ENCODE data around the gene ELMO1. TPM values are rescaled to one million over a fixed set of nuclear protein-coding genes. Genes with fewer than 3 reads are reported as not detected.

The ELMO1 gene
- total RNA-seq, 2 donors from 2014 or later = 5.6 to 16.1 TPM

DNA sequence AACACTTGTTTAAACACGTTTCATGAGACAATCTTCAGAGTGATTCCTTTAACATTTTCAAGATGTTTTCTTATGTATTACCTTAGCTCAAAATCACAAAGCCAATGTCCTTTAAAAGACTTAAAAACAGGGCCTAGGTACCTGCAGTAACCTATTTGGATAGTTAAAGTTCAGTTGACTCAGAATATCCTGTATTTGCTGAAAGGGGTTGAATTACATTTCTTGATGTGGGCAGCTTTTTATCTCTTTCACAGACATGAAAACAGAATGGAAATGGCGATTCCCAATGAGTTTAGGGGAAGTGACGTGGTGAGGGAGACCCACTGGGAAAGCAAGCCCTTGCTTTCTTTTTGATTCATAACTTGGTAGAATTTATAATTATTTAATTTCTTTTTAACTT is 400.0 kb downstream of the ELMO1 start:
- ATAC-seq (no peak), DNase-seq (no peak)
- intact Hi-C loops (cut with DNase I, micrococcal nuclease) = no loop called here

DNA sequence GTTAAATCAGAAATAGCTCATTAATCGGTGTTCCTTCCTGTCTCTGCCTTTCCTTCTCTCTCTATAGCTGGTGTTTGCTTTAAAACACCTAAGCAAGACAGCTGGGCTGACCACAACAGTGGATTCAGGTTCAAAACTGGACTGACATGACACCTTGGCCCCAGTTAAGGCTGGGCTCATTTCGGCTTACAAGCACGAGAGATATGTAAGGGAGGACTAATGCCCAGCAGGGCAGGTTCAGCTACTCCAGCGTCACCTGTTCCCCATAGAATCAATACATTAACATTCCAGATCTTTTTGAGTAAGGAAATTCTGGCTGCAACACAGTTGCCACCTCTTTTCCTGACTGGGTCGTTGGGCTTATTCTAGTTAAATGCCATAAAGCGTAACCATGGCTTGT is 401.4 kb downstream of the ELMO1 start:
- no peak for ATAC-seq
- intact Hi-C loops (cut with DNase I, micrococcal nuclease) = no loop called here

DNA sequence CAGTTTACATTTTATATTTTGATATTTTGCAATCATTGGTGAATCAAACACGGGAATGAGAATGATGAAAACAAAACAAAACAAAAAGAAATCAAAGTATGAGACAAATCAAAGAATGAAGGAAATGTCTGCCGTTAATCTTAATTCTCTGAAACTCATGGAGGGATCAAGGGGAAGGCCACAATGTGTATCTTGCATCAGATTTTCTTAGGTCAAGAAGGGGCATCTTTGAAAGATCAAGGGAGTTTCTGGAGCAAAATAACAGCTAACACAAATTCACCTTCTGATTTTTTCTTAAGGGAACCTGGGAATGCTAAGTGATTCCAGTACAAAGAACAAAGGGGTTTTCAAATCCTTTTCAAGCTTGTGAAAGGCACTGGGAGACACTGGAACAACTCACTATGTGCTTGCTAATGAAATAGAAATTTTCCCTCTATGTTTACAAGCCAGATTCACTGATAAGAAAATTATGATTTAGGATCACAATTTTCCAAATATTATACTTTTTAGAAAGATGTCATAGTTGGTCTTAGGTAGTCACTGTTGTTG is 402.1 kb downstream of the ELMO1 start:
- intact Hi-C loops (cut with DNase I, micrococcal nuclease) = no loop called here
- ATAC-seq (no peak), DNase-seq (no peak)

More for the DNA sequence above, 401.4 kb downstream of the ELMO1 start:
- DNase-seq = no peak

DNA sequence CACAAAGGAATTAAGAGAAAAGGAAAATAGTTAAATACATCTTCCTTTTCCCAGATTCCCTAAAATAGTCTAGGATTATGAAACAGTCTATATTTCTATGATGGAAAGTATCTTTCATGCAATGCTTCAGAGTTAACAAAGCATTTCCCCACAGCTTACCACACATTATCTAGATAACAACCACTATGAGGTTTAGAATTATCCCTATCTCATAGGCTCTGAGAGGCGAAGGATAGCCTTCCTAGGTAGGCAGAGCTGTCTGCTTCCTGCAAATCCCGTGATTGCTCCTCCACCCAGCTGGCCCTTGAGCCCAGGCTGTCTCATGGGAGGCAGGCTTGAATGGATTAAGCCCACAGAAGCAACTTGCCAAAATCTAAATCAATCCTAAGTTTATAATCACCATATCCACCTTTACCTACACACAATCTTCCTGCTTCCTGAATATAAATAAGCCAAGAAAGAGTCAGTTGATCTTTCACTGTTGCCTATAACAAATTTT is 402.9 kb downstream of the ELMO1 start:
- ATAC-seq (no peak), DNase-seq (no peak)
- intact Hi-C loops (cut with DNase I, micrococcal nuclease) = no loop called here

DNA sequence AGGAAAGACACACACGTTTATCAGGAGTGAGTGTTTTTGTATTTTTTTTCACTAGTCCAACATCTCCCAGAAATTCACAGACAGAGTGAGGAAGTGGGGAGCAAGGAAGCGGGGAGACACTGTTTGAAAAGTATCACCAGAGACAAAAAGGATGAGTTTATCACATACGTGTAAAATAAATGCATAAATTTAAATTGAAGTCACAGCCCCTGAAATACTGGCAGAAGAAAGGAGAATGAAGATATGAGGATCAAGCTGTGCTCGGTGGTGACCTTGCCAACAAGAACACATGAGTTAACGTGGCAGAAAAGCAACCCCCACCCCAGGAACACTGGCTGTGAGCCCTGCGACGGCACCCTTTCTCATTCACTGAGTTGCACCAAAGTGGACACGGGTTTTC is 407.2 kb downstream of the ELMO1 start:
- ATAC-seq = no peak
- intact Hi-C loops (cut with DNase I, micrococcal nuclease) = no loop called here

DNA sequence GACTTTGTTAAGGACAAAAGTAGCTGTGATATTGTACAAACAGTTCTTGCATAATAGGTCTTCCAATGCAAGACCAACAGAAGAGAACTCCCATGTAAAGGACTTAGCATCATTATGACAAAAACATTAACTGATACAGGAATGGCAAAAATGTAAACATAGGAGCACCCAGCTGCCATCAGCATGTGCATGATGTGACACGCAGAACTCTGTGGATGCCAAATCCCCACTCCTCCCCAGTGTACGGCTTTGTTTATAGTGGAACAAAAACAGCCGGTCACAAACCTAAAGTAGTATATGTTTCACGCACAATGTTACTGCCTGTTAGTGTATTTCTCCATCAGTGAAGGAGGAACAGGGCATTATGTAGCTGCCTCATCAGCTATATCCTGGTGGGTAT is 408.3 kb downstream of the ELMO1 start:
- intact Hi-C loops (cut with DNase I, micrococcal nuclease) = no loop called here
- ATAC-seq (no peak), DNase-seq (no peak)

More for the DNA sequence above, 407.2 kb downstream of the ELMO1 start:
- no peak for DNase-seq

DNA sequence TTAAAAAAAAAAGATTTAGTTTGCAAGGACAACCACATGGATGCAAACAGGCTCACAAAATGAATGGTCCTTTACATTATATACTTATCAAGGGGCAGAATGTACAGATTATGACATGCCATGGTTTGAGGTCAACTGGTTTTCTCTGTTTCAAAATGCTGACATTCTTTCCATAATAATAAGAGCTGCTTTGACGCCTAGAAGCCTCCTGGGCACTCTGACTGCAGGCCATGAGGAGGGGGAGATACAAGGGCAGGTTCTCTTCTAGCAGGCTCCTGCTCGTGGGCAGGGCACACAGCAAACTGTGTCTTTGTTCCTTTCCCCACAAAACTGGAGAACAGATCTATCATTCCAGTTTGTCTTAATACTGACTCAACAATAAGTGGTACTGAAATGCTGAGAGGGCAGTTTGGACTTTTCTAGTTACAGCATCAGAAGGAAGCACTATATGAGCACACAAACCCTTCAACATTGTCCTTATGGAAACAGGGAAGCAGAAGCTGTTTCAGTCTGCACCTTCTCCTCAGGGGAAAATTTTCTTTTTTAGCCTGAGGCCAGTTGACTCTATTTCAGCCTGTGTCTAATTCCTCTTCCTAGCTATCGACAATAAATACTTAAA is 409.4 kb downstream of the ELMO1 start:
- intact Hi-C loops (cut with DNase I, micrococcal nuclease) = no loop called here
- no peak for DNase-seq
- ATAC-seq = no peak

DNA sequence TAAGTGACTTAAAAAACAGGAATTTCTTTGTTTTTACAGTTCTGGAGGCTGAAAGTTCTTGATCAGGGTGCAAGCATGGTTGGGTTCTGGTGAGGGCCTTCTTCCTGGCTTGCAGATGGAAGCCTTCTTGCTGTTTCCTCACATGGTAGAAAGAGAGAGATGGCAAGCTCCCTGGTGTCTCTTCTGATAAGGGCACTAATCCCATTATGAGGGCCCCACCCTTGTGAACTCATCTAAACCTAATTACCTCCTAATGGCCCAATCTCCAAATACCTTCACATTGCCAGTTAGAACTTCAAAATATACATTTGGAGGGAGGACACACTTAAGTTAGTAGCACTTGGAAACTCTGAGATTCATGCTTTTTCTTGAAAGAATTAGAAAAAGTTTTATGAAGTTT is 410.0 kb downstream of the ELMO1 start:
- ATAC-seq (no peak), DNase-seq (no peak)
- intact Hi-C loops (cut with DNase I, micrococcal nuclease) = no loop called here

DNA sequence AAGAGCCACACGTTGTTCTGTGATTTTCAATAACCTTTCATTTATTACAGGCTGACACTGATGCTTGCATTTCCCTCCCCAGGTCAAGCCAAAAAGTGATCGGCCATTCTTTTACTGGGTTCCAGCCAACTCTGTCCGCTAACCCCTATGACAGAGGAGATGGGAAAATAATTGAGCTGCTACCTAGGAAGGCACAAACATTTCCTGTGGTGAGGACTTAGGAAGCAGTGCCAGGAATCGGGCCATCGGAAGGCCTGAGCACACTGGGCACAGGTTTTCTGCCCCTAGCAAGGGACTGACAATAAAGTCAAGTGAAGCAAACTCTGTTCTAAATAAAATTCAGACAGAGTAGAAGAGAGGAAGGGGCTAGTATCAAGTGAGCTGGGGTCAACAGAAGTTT is 411.4 kb downstream of the ELMO1 start:
- DNase-seq (no peak), ATAC-seq (no peak)
- intact Hi-C loops (cut with DNase I, micrococcal nuclease) = no loop called here

DNA sequence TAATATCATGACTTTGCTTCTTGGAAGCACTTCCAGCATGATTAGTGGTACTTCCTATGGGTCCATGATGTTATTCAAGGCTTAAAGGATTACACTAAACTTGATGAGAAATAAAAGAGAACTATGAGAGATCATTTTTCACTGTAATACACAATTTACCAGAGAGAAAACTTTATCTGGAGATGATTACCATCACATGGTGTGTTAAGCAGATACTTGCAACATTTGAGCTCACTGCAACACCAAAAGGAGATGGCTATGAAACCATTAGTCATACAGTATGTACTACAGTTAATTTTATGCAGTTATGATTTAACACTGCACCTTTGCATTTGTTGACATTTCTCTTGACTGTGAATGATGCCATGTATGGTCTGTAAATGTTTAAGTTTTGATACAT is 413.0 kb downstream of the ELMO1 start:
- ATAC-seq = no peak
- intact Hi-C loops (cut with DNase I, micrococcal nuclease) = no loop called here

DNA sequence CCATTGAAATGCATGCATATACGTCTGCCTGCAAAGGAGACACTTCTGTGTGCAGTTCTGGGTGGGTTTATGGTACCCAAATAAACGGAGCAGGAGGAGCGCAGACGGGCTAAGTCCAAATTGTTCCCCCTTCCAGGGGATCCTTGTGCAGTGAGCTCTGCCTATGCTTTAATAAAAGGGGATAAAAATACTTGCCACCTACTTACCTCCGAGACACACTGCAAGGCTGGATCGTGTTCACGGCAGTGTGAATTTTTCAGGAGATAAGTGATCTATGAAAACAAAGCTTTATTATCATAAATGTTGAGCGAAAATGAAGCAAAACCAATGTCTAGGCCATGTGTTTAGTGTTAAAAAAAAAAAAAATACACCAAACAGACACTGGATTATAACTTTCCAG is 415.5 kb downstream of the ELMO1 start:
- DNase-seq (no peak), ATAC-seq (no peak)
- intact Hi-C loops (cut with DNase I, micrococcal nuclease) = no loop called here

More for the DNA sequence above, 413.0 kb downstream of the ELMO1 start:
- no peak for DNase-seq

DNA sequence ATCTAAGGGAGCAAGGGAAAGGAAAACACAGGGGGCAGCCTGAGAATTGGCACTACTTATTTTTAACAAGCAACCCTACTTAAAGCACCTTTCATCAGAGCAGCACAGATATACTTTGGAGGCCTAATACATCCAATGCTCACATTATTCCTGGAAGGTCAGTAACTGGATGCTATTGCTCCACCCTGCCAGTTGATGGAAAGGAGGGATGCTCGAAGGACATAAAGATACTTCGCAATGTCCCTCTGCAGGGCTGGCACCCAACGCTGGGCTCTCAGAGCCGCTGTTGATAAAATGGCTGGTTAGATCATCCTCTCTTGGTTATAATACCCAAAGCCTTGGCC is 416.4 kb downstream of the ELMO1 start:
- peak; percentile 19 for ATAC-seq
- intact Hi-C loops (cut with DNase I, micrococcal nuclease) = no loop called here
- no peak for DNase-seq

DNA sequence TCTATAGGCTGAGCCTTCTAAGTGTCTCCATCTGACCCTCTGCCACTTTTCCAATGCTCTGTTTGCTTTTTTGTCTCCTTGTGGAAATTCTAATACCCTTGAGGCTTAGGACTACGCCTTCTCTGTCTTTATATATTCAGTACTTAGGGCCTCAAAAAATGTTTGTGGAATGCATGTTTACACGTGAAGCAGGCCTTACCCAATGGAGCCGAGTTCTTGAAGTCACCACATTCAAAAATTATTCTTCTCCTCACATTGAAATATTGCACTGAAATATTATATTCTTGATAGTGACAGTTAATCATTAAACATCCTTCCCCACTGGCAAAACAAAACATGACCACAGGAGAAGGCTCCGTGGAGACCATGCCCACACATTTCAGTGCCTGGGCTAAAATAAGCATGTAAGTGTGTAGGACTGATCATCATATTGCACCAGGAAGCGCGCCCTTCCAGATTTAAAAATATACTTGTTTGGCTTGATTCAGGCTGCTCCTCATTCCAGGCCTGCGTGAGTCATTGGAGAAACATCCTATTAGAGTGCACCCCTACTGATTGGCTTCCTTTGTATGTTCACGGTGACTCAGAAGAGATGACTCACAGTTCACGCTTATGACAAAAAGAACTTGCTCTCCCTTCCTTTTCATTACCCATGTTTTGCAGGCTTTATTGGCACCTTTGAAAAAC is 416.9 kb downstream of the ELMO1 start:
- ATAC-seq = peak; percentile 100

DNA sequence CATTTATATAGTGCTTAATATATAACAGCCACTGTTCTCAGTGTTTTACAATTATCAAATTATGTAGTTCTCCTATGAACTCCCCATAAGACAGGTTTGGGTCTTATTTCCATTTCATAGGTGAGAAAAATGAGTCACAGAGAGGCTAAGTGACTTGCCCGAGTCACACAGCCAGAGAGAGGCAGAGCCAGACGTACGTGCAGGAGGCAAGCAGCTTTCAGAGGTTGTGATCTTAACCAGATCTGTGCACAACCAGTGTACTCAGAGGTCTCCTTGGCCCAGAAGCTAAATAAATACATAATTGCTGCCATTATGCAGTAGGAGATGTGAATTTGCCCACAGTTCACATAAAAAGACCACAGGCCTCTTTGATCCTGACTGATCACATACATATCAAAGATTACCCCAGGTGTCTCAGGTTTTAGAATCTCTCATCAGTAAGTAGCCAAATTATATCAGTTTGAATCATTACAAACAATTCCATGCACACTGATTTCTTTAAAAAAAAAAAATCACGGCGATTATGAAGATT is 419.7 kb downstream of the ELMO1 start:
- intact Hi-C loops (cut with DNase I, micrococcal nuclease) = no loop called here
- ATAC-seq (no peak), DNase-seq (no peak)

More for the DNA sequence above, 416.9 kb downstream of the ELMO1 start:
- intact Hi-C loops (cut with DNase I, micrococcal nuclease) = no loop called here
- peak; percentile 15 to 66 for DNase-seq

DNA sequence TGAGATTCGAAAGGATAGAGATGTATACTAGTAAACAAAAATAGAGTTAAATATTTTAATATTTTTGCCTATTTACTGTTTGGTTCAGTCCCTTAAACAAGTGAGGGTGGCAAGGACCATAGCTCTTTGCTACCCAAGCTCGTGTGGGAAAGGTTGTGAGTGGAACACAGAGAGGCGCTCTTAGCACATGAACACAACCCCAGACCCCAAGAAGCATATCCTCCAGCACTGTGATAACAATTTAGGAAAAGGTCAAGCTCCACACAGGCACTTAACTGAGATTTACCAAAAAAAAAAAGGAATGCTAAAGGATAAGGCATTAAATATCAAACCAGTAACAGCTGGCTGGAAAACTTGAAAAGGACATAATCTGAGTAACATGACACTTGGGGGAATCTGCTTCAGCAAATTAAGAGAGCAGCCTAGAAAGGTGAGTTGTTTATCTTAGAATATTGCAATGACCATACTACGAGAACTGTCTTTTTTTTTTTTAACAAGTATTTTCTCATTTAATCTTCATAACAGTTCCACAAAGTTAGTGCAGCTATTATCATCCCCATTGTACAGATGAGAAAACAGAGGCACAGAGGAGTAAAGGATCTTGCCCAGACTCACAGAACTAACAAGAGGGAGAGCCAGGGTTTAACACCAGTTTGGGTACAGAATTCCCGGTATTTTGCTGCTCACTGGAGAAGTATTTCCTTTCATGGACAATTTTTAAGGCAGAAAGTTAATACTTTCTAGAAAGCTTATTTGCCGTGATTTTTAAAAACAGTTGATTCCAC is 420.9 kb downstream of the ELMO1 start:
- ATAC-seq (no peak), DNase-seq (no peak)
- intact Hi-C loops (cut with DNase I, micrococcal nuclease) = no loop called here

DNA sequence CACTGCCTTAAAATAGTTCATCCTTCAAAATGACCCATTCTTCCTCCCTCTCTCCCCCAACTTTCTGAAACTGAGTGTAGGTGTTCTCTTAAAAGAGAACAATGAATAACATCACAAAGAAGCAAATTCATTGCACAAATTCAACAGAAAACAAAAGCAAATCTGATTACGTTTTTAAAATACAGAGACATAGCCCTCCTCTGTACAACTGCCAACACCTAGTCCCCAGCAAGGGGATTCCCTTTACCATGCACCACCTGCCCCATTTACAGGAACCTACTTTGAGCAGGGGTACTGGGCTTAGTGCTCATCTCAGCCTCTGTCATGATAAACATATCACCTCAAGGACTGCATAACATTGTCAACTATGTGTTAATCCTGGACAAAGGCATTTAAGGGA is 421.6 kb downstream of the ELMO1 start:
- DNase-seq (no peak), ATAC-seq (no peak)
- intact Hi-C loops (cut with DNase I, micrococcal nuclease) = no loop called here

DNA sequence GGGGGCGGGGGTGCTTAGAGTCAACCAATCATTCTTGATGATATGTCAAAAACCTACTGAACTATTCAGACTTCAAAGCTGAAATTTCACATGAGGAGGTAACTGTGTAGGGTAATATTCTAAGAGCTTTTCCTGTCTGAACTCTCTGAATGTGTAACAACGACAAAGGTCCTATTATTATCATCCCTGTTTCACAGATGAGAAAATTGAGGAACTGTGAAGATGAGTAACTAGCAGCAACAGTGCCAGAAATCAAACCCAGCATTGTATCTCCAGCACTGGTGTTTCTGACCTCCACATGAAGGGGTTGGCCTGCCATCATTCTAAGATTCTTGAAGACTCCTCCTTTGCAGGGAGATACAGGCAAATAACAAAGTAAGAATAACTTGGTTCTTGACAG is 429.7 kb downstream of the ELMO1 start:
- intact Hi-C loops (cut with DNase I, micrococcal nuclease) = no loop called here

DNA sequence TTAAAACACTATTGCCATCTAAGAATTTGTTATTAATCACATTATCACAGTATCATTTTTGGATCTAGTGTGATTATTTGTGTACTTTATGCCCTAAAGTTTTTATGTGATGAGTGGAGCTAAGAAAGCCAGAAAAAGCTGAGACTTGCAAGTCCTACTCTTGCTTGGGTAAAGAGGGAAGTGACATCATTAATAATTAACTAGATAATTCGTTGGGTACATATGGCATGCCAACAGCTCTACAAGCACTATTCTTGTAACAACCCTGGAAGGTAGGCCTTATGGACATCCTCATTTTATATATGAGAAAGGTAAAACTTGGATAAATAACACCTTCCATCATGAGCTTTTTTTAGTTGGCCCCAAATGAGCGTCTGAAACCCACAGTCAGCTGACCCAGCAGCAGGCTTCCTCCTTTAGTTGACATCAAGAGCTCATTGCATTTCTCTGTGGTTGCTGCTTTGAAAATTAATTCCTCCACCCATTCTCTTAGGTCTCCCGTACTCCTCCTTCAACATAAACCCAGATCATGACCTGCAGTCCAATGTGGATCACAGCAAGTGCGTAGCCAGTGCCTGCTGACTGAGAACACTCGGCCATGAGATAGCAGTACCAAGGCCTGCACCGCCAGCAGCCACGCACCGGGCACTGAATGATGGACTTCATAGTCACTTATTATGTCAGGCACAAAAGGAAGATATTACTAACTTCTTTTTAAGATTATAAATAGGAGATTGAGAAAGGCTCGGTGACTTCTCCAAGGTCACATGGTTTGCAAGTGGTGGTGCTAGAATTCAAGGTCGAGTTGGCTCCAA is 432.4 kb downstream of the ELMO1 start:
- DNase-seq (no peak), ATAC-seq (no peak)
- intact Hi-C loops (cut with DNase I, micrococcal nuclease) = no loop called here

More for the DNA sequence above, 429.7 kb downstream of the ELMO1 start:
- no peak for DNase-seq
- ATAC-seq = no peak

Data from left colon (tissue), 2 donors.